DND-41 (cell line): Measurements from ENCODE around the gene HSPA1A.

Experiments
- CTCF ChIP-seq: IDR thresholded peaks from 2 replicates; pipeline ENCODE4 v1.5.1; 2012; ENCODE audit warnings: borderline replicate concordance, low read length, moderate library complexity, mild to moderate bottlenecking; ENCODE audit not compliant: poor library complexity, severe bottlenecking; ENCODE audit errors: extremely low read depth
- EZH2 ChIP-seq: IDR thresholded peaks from 3 replicates; pipeline ENCODE4 v1.6.1; 2012; ENCODE audit warnings: borderline replicate concordance, low read depth, mild to moderate bottlenecking, moderate library complexity, low read length, inconsistent platforms; ENCODE audit not compliant: severe bottlenecking

GRCh38 chr6:31847276-31847978 lies 32.1 kb downstream of the HSPA1A start:
- TF ChIP-seq CTCF (no peak), EZH2 (no peak)
